KMS-11 (cell line): ENCODE results near the gene CD72.

Source experiments
- H2AFZ ChIP-seq: fragments of 200-600 bp; sonication (generic); 2 replicates; pipeline ENCODE4 v1.6.1; 2016; ENCODE audit warnings: antibody characterized with exemption, mixed run types, low read depth
- H3K27ac ChIP-seq: fragments of 200-600 bp; sonication (generic); 2 replicates; pipeline ENCODE4 v1.6.1; 2016; ENCODE audit warnings: mild to moderate bottlenecking, mixed run types
- H3K27me3 ChIP-seq: fragments of 200-600 bp; sonication (generic); 2 replicates; pipeline ENCODE4 v1.6.1; 2017; ENCODE audit warnings: mild to moderate bottlenecking, low read depth, mixed run types, moderate library complexity; ENCODE audit not compliant: insufficient read depth
- H3K36me3 ChIP-seq: fragments of 200-600 bp; sonication (generic); 2 replicates; pipeline ENCODE4 v1.6.1; 2017; ENCODE audit warnings: mild to moderate bottlenecking, mixed run types; ENCODE audit not compliant: insufficient read depth
- H3K4me1 ChIP-seq: fragments of 200-600 bp; sonication (generic); 2 replicates; pipeline ENCODE4 v1.6.1; 2016; ENCODE audit warnings: mild to moderate bottlenecking, low read depth, mixed run types; ENCODE audit not compliant: poor library complexity, severe bottlenecking
- H3K4me2 ChIP-seq: fragments of 200-600 bp; sonication (generic); 2 replicates; pipeline ENCODE4 v1.7.0; 2016; ENCODE audit warnings: mild to moderate bottlenecking, mixed run types
- H3K4me3 ChIP-seq: fragments of 200-600 bp; sonication (generic); IDR thresholded peaks from 2 replicates; pipeline ENCODE4 v1.6.1; 2017; ENCODE audit warnings: low read depth, low read length, mixed read lengths; ENCODE audit not compliant: insufficient read depth
- H3K79me2 ChIP-seq: fragments of 200-600 bp; sonication (generic); 2 replicates; pipeline ENCODE4 v1.6.1; 2016; ENCODE audit warnings: low read depth, mixed run types; ENCODE audit not compliant: insufficient read depth
- H3K9ac ChIP-seq: fragments of 200-600 bp; sonication (generic); 2 replicates; pipeline ENCODE4 v1.6.1; 2016; ENCODE audit warnings: mild to moderate bottlenecking, mixed run types
- H4K20me1 ChIP-seq: fragments of 200-600 bp; sonication (generic); 2 replicates; pipeline ENCODE4 v1.6.1; 2016; ENCODE audit warnings: mild to moderate bottlenecking, mixed run types; ENCODE audit not compliant: insufficient read depth
- CTCF ChIP-seq: fragments of 200-600 bp; sonication (generic); conservative IDR thresholded peaks from 2 replicates; pipeline ENCODE4 v1.6.1; 2017; ENCODE audit warnings: low read depth, mild to moderate bottlenecking, antibody characterized with exemption, low read length, moderate library complexity, mixed read lengths

CD72 gene

GRCh38 chr9:35609001-35609819 lies 9.0 kb downstream of the CD72 start:
- no peaks in the 10 kb centered on the region for H3K36me3 ChIP-seq
- H3K79me2 ChIP-seq = no peaks in the 10 kb centered on the region
- H4K20me1 ChIP-seq = no peaks in the 10 kb centered on the region
- TF ChIP-seq CTCF = no peak
- H3K9ac ChIP-seq = no peak overlapping the region
- H2AFZ ChIP-seq = no peak overlapping the region
- H3K4me2 ChIP-seq = no peak overlapping the region
- peaks cover 8% of the 10 kb centered on the region for H3K4me1 ChIP-seq
- H3K27ac ChIP-seq = no peak overlapping the region
- H3K4me3 ChIP-seq = no peak overlapping the region
- H3K27me3 ChIP-seq = no peaks in the 10 kb centered on the region

- H3K79me2 ChIP-seq = no peaks in the 10 kb centered on the region
- no peak overlapping the region for H3K27ac ChIP-seq
- TF ChIP-seq CTCF = no peak
- H2AFZ ChIP-seq = no peak overlapping the region
- H3K4me2 ChIP-seq = no peak overlapping the region
- no peaks in the 10 kb centered on the region for H3K27me3 ChIP-seq
- no peak overlapping the region for H3K9ac ChIP-seq
- no peaks in the 10 kb centered on the region for H3K36me3 ChIP-seq
- no peak overlapping the region for H3K4me3 ChIP-seq
- peaks cover 8% of the 10 kb centered on the region for H3K4me1 ChIP-seq
- H4K20me1 ChIP-seq = no peaks in the 10 kb centered on the region
Measured at GRCh38 chr9:35608221-35608620, 10.0 kb downstream of the CD72 start.

- no peak for TF ChIP-seq CTCF
- Histone ChIP-seq H3K9ac (no peak overlapping the region), H3K4me2 (peak overlapping the region; percentile 79; the same call in 1 of the 2 replicates), H3K36me3 (no peaks in the 10 kb centered on the region), H3K4me3 (no peak overlapping the region), H2AFZ (no peak overlapping the region), H3K27me3 (no peaks in the 10 kb centered on the region), H3K27ac (no peak overlapping the region), H4K20me1 (no peaks in the 10 kb centered on the region), H3K79me2 (no peaks in the 10 kb centered on the region), H3K4me1 (peaks cover 4% of the 10 kb centered on the region)
Measured at GRCh38 chr9:35606726-35607125, 11.5 kb downstream of the CD72 start.

- Histone ChIP-seq H3K4me1 (peaks cover 4% of the 10 kb centered on the region), H3K9ac (no peak overlapping the region; the same call in 1 of the 2 replicates), H4K20me1 (no peaks in the 10 kb centered on the region), H3K4me3 (no peak overlapping the region), H3K4me2 (peak overlapping the region; percentile 79), H3K27me3 (no peaks in the 10 kb centered on the region), H3K27ac (no peak overlapping the region), H2AFZ (peak overlapping the region; percentile 55; the same call in 1 of the 2 replicates), H3K79me2 (no peaks in the 10 kb centered on the region), H3K36me3 (no peaks in the 10 kb centered on the region)
- no peak for TF ChIP-seq CTCF
Measured at GRCh38 chr9:35606138-35606504, 12.1 kb downstream of the CD72 start.
